HCT116 (cell line): Measurements from ENCODE around the gene CHST3. TPM values are rescaled to one million over a fixed set of nuclear protein-coding genes. Genes with fewer than 3 reads are reported as not detected.

Source experiments
- ATAC-seq: fragments of 200-7000 bp; cut with Tn5 transposase; 2 replicates; pipeline ENCODE4 v1.9.1; 2020; ENCODE audit warnings: mild to moderate bottlenecking, moderate library complexity
- BruUV-seq: library from RNA; stranded (reverse); fragments of 400-500 nt; replicated peaks from 2 replicates; lab custom pipeline; 2021; lab: Mats Ljungman, UMichigan
- CTCF ChIA-PET: fragments of 300-600 bp; sonication (Branson Sonifier 250); formaldehyde crosslinking; loops from one replicate; lab custom pipeline; 2021; ENCODE audit warnings: antibody characterized with exemption; lab: Charles Lee
- POLR2A ChIA-PET: fragments of 300-600, 350-600 bp; sonication (Branson Sonifier 250); formaldehyde crosslinking; loops from one replicate; lab custom pipeline; 2021; ENCODE audit warnings: antibody characterized with exemption; lab: Charles Lee
- RAD21 ChIA-PET, 2 experiments: fragments of 300-600 bp; sonication (Branson Sonifier 250); formaldehyde crosslinking; loops; one replicate each; lab custom pipeline; 2023; ENCODE audit warnings: low total read pairs in 2 of 2; ENCODE audit not compliant: uncharacterized antibody in 2 of 2, unreplicated experiment in 2 of 2, low non-redundant PET in 1 of 2; lab: Charles Lee
- DNase-seq: peaks from one replicate; pipeline ENCODE4 v3.0.0-alpha.2; 2010; ENCODE audit warnings: low read depth, low spot score
- H2AFZ ChIP-seq: fragments of 200-600 bp; shearing (Covaris generic), sonication (generic); 2 replicates; pipeline ENCODE4 v1.6.1; 2017; ENCODE audit warnings: low read depth, mixed run types, mixed read lengths, antibody characterized with exemption, low read length; ENCODE audit not compliant: poor library complexity, severe bottlenecking
- H3K27ac ChIP-seq: 2 replicates; pipeline ENCODE4 v1.5.1; 2012; ENCODE audit warnings: low read depth, low read length
- H3K27me3 ChIP-seq: fragments of 200-600 bp; sonication (generic); 2 replicates; pipeline ENCODE4 v1.6.1; 2016; ENCODE audit warnings: mixed run types, low read length, mixed read lengths; ENCODE audit not compliant: insufficient read depth
- H3K36me3 ChIP-seq, 2 experiments: fragments of 200-500 bp in 1 of 2; fragments of 200-600 bp in 1 of 2; sonication (Bioruptor generic) in 1 of 2; sonication (generic) in 1 of 2; 2 replicates each; pipeline versions ENCODE4 v1.5.1 to v1.6.1; 2014 to 2016; ENCODE audit warnings: low read length in 2 of 2, inconsistent platforms in 1 of 2, mixed read lengths in 1 of 2, mixed run types in 1 of 2; ENCODE audit not compliant: insufficient read depth in 2 of 2, control insufficient read depth in 1 of 2
- H3K4me1 ChIP-seq, 2 experiments: fragments of 200-600 bp in 1 of 2; sonication (generic) in 1 of 2; 2 replicates each; pipeline versions ENCODE4 v1.5.1 to v1.6.1; 2012 to 2017; ENCODE audit warnings: low read length in 2 of 2, inconsistent platforms in 1 of 2, mild to moderate bottlenecking in 1 of 2, mixed read lengths in 1 of 2, mixed run types in 1 of 2, moderate library complexity in 1 of 2; ENCODE audit not compliant: insufficient read depth in 2 of 2, control insufficient read depth in 1 of 2
- H3K4me2 ChIP-seq: fragments of 200-600 bp; sonication (generic); 2 replicates; pipeline ENCODE4 v1.6.1; 2017; ENCODE audit warnings: mixed run types, low read length, mixed read lengths
- H3K4me3 ChIP-seq, 2 experiments: fragments of 200-600 bp in 1 of 2; sonication (generic) in 1 of 2; replicated peaks in 1 of 2; 2 replicates each; pipeline ENCODE4 v1.5.1; 2011 to 2016; ENCODE audit warnings: low read length in 2 of 2, control low read depth in 1 of 2, low read depth in 1 of 2, mild to moderate bottlenecking in 1 of 2, mixed read lengths in 1 of 2, mixed run types in 1 of 2
- H3K79me2 ChIP-seq: fragments of 200-600 bp; sonication (generic); 2 replicates; pipeline ENCODE4 v1.6.1; 2017; ENCODE audit warnings: mild to moderate bottlenecking, mixed run types, low read length, moderate library complexity, mixed read lengths; ENCODE audit not compliant: insufficient read depth
- H3K9ac ChIP-seq: fragments of 200-600 bp; sonication (generic); 2 replicates; pipeline ENCODE4 v1.6.1; 2016; ENCODE audit warnings: low read length, mixed read lengths
- H3K9me2 ChIP-seq: fragments of 200-600 bp; sonication (generic), shearing (Covaris generic); 2 replicates; pipeline ENCODE4 v1.6.1; 2017; ENCODE audit warnings: mixed run types, mild to moderate bottlenecking, moderate library complexity; ENCODE audit not compliant: insufficient read depth
- H3K9me3 ChIP-seq, 2 experiments: fragments of 200-500 bp in 1 of 2; fragments of 200-600 bp in 1 of 2; sonication (Bioruptor generic) in 1 of 2; sonication (generic) in 1 of 2; 2 replicates each; pipeline ENCODE4 v1.6.1; 2014 to 2017; ENCODE audit warnings: low read length in 2 of 2, mixed read lengths in 2 of 2, inconsistent platforms in 1 of 2, low read depth in 1 of 2, mild to moderate bottlenecking in 1 of 2, mixed run types in 1 of 2, moderate library complexity in 1 of 2; ENCODE audit not compliant: control insufficient read depth in 1 of 2, insufficient read depth in 1 of 2
- H4K20me1 ChIP-seq: fragments of 200-600 bp; sonication (generic), shearing (Covaris generic); 2 replicates; pipeline ENCODE4 v1.6.1; 2017; ENCODE audit warnings: mixed run types, mild to moderate bottlenecking, moderate library complexity; ENCODE audit not compliant: insufficient read depth
- ATF3 ChIP-seq: IDR thresholded peaks from 2 replicates; pipeline ENCODE4 v1.6.1; 2012
- CBX3 ChIP-seq: IDR thresholded peaks from 2 replicates; pipeline ENCODE4 v1.6.1; 2012; ENCODE audit warnings: low read depth
- CEBPB ChIP-seq: IDR thresholded peaks from 2 replicates; pipeline ENCODE4 v1.6.1; 2012; ENCODE audit warnings: low read depth
- EGR1 ChIP-seq: IDR thresholded peaks from 2 replicates; pipeline ENCODE4 v1.6.1; 2012; ENCODE audit warnings: low read depth
- EZH2 ChIP-seq: fragments of 200-600 bp; sonication (generic); IDR thresholded peaks from 2 replicates; pipeline ENCODE4 v1.6.1; 2017; ENCODE audit warnings: antibody characterized with exemption, mixed run types
- JUND ChIP-seq: IDR thresholded peaks from 2 replicates; pipeline ENCODE4 v1.6.1; 2012
- POLR2A ChIP-seq: IDR thresholded peaks from 2 replicates; pipeline ENCODE4 v1.7.0; 2011; ENCODE audit warnings: borderline replicate concordance; ENCODE audit not compliant: insufficient read depth, insufficient read length; ENCODE audit errors: extremely low read depth
- RAD21 ChIP-seq: IDR thresholded peaks from 2 replicates; pipeline ENCODE4 v1.6.1; 2012; ENCODE audit warnings: low read depth, mild to moderate bottlenecking
- SRF ChIP-seq: IDR thresholded peaks from 2 replicates; pipeline ENCODE4 v1.6.1; 2012; ENCODE audit warnings: low read depth
- ZFX ChIP-seq: fragments of 450-650 bp; IDR thresholded peaks from 2 replicates; pipeline ENCODE4 v1.6.1; 2017
- intact Hi-C: fragments of 100-400 bp; cut with micrococcal nuclease; formaldehyde crosslinking; loops from 2 replicates; pipeline ENCODE4 v1.10.0; 2022
- total RNA-seq: library from RNA; stranded (reverse); gene quantifications from one replicate; pipeline ENCODE4 v1.2.1, GENCODE V29; 2021; ENCODE audit not compliant: unreplicated experiment
- TF ChIP-seq, protein P1 (sequence below): IDR thresholded peaks from 2 replicates; pipeline ENCODE4 v1.6.1; 2012; ENCODE audit warnings: low read depth

The CHST3 gene
- total RNA-seq, 1 experiment from 2014 or later: 10.6 TPM

DNA sequence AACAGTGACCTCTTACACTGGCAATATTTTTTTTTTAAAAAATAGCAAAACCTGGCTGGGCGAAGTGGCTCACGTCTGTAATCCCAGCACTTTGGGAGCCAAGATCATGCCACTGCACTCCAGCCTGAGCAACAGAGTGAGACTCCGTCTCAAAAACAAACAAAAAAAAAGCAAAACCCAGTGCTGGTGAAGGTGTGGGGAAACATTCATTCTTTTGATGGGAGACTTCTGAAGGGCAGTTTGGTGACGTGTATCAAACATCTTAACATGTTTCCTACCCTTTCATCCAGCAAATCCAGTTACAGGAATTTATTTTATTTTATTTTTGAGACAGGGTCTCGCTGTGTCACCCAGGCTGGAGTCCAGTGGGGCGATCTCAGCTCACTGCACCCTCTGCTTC lies 58.0 kb downstream of the CHST3 start (continued):
- no peak for TF ChIP-seq ATF3
- no peak for TF ChIP-seq POLR2A
- TF ChIP-seq, protein P1, sequence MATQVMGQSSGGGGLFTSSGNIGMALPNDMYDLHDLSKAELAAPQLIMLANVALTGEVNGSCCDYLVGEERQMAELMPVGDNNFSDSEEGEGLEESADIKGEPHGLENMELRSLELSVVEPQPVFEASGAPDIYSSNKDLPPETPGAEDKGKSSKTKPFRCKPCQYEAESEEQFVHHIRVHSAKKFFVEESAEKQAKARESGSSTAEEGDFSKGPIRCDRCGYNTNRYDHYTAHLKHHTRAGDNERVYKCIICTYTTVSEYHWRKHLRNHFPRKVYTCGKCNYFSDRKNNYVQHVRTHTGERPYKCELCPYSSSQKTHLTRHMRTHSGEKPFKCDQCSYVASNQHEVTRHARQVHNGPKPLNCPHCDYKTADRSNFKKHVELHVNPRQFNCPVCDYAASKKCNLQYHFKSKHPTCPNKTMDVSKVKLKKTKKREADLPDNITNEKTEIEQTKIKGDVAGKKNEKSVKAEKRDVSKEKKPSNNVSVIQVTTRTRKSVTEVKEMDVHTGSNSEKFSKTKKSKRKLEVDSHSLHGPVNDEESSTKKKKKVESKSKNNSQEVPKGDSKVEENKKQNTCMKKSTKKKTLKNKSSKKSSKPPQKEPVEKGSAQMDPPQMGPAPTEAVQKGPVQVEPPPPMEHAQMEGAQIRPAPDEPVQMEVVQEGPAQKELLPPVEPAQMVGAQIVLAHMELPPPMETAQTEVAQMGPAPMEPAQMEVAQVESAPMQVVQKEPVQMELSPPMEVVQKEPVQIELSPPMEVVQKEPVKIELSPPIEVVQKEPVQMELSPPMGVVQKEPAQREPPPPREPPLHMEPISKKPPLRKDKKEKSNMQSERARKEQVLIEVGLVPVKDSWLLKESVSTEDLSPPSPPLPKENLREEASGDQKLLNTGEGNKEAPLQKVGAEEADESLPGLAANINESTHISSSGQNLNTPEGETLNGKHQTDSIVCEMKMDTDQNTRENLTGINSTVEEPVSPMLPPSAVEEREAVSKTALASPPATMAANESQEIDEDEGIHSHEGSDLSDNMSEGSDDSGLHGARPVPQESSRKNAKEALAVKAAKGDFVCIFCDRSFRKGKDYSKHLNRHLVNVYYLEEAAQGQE: no peak

DNA sequence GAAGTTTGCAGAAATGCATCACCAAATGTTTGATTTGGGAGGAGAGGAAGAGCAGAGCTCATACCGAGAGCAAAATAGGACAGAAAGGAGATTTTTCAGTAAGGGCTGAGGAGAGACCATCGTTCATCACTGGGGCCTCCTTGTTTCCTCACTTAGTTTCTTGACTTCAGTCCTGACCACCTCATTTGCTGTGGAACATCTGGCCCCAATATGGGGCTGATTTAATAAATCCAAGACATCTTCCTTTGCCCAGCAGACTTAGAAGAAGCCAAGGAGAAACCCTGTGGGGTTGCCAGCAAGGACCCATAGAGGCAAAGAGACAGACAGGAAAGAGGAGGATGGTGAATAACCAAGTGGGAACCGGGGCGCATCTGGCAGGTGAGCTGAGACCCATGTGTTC lies 60.4 kb downstream of the CHST3 start:
- no peak for ATAC-seq
- no peak overlapping the region for H3K4me3 ChIP-seq
- no peak overlapping the region for H3K27ac ChIP-seq
- no peaks in the 10 kb centered on the region for H3K27me3 ChIP-seq
- H3K9me3 ChIP-seq: no peaks in the 10 kb centered on the region
- H3K9ac ChIP-seq: no peak overlapping the region
- RAD21 ChIA-PET: no interaction called here
- H3K79me2 ChIP-seq: no peaks in the 10 kb centered on the region
- intact Hi-C loops: no loop called here
- no peak overlapping the region for H3K4me2 ChIP-seq
- CTCF ChIA-PET: no interaction called here
- H3K9me2 ChIP-seq: no peaks in the 10 kb centered on the region
- H3K4me1 ChIP-seq: peaks cover 20 to 24% of the 10 kb centered on the region in 2 experiments
- TF ChIP-seq SRF: no peak
- TF ChIP-seq ZFX: no peak
- no peak for TF ChIP-seq EZH2
- TF ChIP-seq, protein P1: no peak
- TF ChIP-seq ATF3: no peak
- no peak for TF ChIP-seq RAD21
- no peak for TF ChIP-seq CBX3
- TF ChIP-seq EGR1: no peak
- TF ChIP-seq JUND: no peak
- no peak for TF ChIP-seq CEBPB
- TF ChIP-seq, all 23 proteins: peak for 0
- POLR2A ChIA-PET: no interaction called here
- H4K20me1 ChIP-seq: no peaks in the 10 kb centered on the region
- no peaks in the 10 kb centered on the region for H3K36me3 ChIP-seq
- no peak for DNase-seq
- H2AFZ ChIP-seq: no peak overlapping the region
- BruUV-seq: no TSS peak
